Breast epithelium (tissue), 4 donors: ENCODE data around the gene OCA2. TPM values are rescaled to one million over a fixed set of nuclear protein-coding genes. Genes with fewer than 3 reads are reported as not detected.

Source experiments
- DNase-seq, 2 donors: peaks; one replicate each; pipeline ENCODE4 v3.0.0-alpha.2; 2019; ENCODE audit warnings: low spot score in 2 of 2
- H3K27ac ChIP-seq, 2 donors: fragments of 200-600 bp; sonication (generic) in 1 of 2; one replicate each; pipeline ENCODE4 v1.5.1; 2016 to 2019; ENCODE audit warnings: mild to moderate bottlenecking in 1 of 2
- H3K27me3 ChIP-seq, 2 donors: fragments of 200-600 bp; sonication (generic) in 1 of 2; one replicate each; pipeline versions ENCODE4 v1.5.1 to v1.6.0; 2017 to 2019; ENCODE audit warnings: control low read depth in 1 of 2, mild to moderate bottlenecking in 1 of 2
- H3K36me3 ChIP-seq: fragments of 200-600 bp; one replicate; pipeline ENCODE4 v1.5.1; 2019
- H3K4me1 ChIP-seq, 2 donors: fragments of 200-600 bp; sonication (generic); one replicate each; pipeline ENCODE4 v1.5.1; 2016 to 2019; ENCODE audit warnings: control low read depth in 1 of 2
- H3K4me3 ChIP-seq, 3 donors: fragments of 200-600 bp; sonication (generic); 1 replicate in 2 of 3; 2 replicates in 1 of 3; pipeline ENCODE4 v1.5.1; 2016 to 2019; ENCODE audit warnings: mild to moderate bottlenecking in 3 of 3, moderate library complexity in 2 of 3
- H3K9me3 ChIP-seq, 2 donors: fragments of 200-600 bp; sonication (generic) in 1 of 2; one replicate each; pipeline ENCODE4 v1.5.1; 2016 to 2019; ENCODE audit warnings: control low read depth in 1 of 2
- POLR2A ChIP-seq: fragments of 450-650 bp; IDR thresholded peaks from one replicate; pipeline ENCODE4 v1.6.1; 2016; ENCODE audit warnings: antibody characterized with exemption, mild to moderate bottlenecking, moderate library complexity
- POLR2AphosphoS5 ChIP-seq, 3 donors: sonication (generic); formaldehyde crosslinking; IDR thresholded peaks; one replicate each; pipeline ENCODE4 v1.6.1; 2017; ENCODE audit warnings: antibody characterized with exemption in 3 of 3
- intact Hi-C: fragments of 100-400 bp; cut with DNase I; formaldehyde crosslinking; loops from one replicate; pipeline ENCODE4 v1.15.1; 2023; ENCODE audit warnings: low total_unique reads
- total RNA-seq, 3 donors: library from RNA; depleted of rRNA; stranded (reverse); fragments of >200 nt; gene quantifications; one replicate each; pipeline ENCODE4 v1.1.0, GENCODE V29; 2016
- TF ChIP-seq, protein P1 (sequence below), 3 donors: fragments of 450-650 bp; IDR thresholded peaks; one replicate each; pipeline ENCODE4 v1.5.1; 2016 to 2017; ENCODE audit warnings: antibody characterized with exemption in 3 of 3, mild to moderate bottlenecking in 3 of 3, moderate library complexity in 3 of 3

Gene OCA2
- total RNA-seq, 3 donors from 2014 or later: 0.59 to 0.80 (median 0.66) TPM

DNA sequence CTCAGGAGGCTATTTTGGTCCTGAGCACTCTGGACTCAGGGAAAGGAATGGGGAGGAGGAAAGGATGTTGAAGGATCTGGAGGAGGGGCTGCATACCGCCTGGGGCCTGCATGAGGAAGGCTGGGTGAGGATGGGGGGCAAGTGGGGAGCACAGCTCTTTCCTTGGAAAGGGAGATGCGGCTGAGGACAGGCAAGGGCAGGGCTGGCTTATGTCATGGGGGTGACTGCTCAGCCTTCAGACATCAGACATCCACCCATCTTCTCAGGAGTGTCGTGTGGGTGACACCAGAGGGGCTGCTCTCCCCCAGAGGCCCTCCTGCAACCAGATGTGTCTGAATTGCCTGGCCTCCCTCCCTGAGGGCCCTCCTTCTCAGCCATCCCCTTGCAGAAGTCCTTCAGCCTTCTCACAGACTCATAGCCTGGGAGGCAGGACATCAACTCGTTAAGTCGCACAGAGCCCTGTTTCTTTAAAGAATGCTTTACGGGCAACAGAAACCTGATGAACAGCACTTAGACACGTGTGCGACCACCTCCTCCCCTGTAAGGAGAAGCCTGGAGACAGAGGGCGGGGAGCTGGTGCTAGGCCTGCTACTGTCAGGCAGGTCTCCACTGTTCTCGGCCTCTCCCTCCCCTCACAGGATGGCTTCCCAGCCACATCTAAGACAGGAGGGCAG is 252.3 kb downstream of the OCA2 start:
- no peaks in the 10 kb centered on the region for H3K27me3 ChIP-seq
- H3K36me3 ChIP-seq: no peaks in the 10 kb centered on the region
- H3K9me3 ChIP-seq: no peaks in the 10 kb centered on the region
- intact Hi-C loops: no loop called here
- no peak overlapping the region for H3K4me3 ChIP-seq
- TF ChIP-seq POLR2A: no peak
- TF ChIP-seq POLR2AphosphoS5 (IDR thresholded peaks at IDR 0.05): no peak
- no peak for DNase-seq
- H3K4me1 ChIP-seq: no peaks in the 10 kb centered on the region
- H3K27ac ChIP-seq: no peak overlapping the region

DNA sequence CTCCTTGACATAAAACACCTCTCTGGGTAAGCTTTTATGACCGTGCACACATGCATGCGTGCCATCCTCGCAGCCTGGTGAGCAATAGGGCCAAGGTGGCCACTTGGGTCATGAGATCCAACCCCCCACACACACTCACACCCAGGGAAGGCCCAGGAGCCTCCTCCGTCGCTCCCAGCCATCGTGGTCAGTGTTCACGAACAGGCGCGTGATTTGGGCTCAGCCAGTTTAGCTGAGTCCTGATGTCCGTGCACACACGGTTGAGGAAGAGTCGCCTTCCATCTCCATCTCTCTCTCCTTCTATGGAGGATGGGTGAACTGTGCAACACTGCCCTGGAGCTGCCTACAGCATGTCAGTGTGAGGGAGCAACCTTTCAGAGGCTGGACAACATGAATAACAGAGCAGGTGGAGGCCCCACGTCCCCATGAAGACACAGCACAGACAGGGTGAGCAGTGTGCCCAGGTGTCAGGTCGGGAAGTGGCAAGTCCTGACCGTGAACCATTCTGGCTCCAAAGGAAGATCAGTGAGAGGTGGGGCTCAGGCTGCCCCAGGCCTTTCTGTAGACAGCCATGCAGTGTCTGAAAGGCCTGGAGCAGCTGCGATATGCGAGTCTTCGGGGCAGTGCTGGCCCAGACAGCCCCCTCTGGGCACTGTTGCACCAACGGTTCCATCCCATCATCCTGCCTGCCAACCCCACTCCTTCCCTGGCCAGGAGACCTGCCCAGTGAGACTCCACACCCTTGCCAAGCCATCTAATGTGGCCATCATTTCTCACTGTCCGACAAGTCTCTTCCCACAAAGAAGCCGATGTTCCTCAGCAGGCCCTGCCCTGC is 253.4 kb downstream of the OCA2 start:
- H3K27me3 ChIP-seq: no peaks in the 10 kb centered on the region
- no peaks in the 10 kb centered on the region for H3K36me3 ChIP-seq
- intact Hi-C loops: no loop called here
- no peak overlapping the region for H3K27ac ChIP-seq
- TF ChIP-seq POLR2A (no peak), POLR2AphosphoS5 (IDR thresholded peaks at IDR 0.05) (no peak)
- TF ChIP-seq, protein P1, sequence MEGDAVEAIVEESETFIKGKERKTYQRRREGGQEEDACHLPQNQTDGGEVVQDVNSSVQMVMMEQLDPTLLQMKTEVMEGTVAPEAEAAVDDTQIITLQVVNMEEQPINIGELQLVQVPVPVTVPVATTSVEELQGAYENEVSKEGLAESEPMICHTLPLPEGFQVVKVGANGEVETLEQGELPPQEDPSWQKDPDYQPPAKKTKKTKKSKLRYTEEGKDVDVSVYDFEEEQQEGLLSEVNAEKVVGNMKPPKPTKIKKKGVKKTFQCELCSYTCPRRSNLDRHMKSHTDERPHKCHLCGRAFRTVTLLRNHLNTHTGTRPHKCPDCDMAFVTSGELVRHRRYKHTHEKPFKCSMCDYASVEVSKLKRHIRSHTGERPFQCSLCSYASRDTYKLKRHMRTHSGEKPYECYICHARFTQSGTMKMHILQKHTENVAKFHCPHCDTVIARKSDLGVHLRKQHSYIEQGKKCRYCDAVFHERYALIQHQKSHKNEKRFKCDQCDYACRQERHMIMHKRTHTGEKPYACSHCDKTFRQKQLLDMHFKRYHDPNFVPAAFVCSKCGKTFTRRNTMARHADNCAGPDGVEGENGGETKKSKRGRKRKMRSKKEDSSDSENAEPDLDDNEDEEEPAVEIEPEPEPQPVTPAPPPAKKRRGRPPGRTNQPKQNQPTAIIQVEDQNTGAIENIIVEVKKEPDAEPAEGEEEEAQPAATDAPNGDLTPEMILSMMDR (IDR thresholded peaks at IDR 0.05): no peak
- no peak overlapping the region for H3K4me3 ChIP-seq
- no peak for DNase-seq
- H3K9me3 ChIP-seq: no peaks in the 10 kb centered on the region
- no peaks in the 10 kb centered on the region for H3K4me1 ChIP-seq

DNA sequence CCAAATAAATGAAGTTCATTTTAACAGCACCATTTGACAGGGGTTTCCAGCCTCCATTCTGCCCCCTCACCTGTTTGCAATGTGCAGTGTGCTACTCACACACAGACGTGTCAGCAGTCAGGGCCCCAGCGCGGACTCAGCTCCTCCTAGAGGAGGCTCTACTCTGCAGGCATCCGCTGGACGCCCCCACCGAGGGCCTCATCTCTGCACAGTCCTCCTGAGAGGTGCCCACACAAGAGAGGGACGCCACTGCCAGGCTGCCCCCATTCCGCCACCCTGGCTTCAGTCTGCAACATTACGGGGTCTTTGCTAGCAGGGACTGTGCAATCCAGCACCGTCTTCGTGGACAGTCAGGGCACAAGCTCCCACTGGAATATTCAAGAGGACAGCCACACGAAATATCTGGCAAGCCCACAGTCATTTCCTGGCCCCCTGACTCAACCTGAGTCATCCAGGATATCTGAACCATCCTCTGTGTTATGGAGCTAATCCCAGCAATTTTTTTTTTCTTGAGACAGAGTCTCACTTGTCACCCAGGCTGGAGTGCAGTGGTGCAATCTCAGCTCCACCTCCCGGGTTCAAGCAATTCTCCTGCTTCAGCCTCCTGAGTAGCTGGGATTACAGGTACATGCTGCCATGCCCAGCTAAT is 255.0 kb downstream of the OCA2 start:
- intact Hi-C loops: no loop called here
- no peak overlapping the region for H3K4me3 ChIP-seq

DNA sequence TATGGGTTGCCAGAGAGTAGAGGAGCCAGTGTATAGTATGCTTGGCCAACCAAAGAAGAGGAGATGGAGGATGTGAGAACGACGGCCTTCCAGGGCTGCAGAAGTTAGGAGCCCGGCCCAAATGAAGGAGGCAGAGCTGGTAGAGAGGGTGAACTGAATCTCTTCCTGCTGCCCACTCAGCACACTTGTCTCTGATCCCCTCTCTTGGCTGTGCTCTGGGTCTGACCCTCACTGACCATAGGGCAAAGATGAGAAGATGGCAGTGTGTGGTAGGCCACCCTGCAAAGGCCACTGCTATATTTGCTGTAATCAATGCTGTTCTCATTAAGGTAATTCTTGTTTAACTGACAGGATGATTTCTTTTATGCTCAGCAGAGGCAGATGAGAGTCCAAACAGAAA is 256.0 kb downstream of the OCA2 start:
- intact Hi-C loops: no loop called here
- Histone ChIP-seq H3K9me3 (no peaks in the 10 kb centered on the region), H3K27ac (no peak overlapping the region), H3K4me3 (no peak overlapping the region), H3K4me1 (no peaks in the 10 kb centered on the region), H3K36me3 (no peaks in the 10 kb centered on the region), H3K27me3 (no peaks in the 10 kb centered on the region)
- TF ChIP-seq POLR2AphosphoS5 (IDR thresholded peaks at IDR 0.05): no peak
- TF ChIP-seq, protein P1 (IDR thresholded peaks at IDR 0.05): no peak
- no peak for TF ChIP-seq POLR2A
- no peak for DNase-seq

More for the DNA sequence above, 255.0 kb downstream of the OCA2 start:
- Histone ChIP-seq H3K27ac (no peak overlapping the region), H3K9me3 (no peaks in the 10 kb centered on the region), H3K27me3 (no peaks in the 10 kb centered on the region), H3K36me3 (no peaks in the 10 kb centered on the region), H3K4me1 (no peaks in the 10 kb centered on the region)
- TF ChIP-seq POLR2A: no peak
- TF ChIP-seq POLR2AphosphoS5 (IDR thresholded peaks at IDR 0.05): no peak
- TF ChIP-seq, protein P1 (IDR thresholded peaks at IDR 0.05): no peak
- DNase-seq: no peak

DNA sequence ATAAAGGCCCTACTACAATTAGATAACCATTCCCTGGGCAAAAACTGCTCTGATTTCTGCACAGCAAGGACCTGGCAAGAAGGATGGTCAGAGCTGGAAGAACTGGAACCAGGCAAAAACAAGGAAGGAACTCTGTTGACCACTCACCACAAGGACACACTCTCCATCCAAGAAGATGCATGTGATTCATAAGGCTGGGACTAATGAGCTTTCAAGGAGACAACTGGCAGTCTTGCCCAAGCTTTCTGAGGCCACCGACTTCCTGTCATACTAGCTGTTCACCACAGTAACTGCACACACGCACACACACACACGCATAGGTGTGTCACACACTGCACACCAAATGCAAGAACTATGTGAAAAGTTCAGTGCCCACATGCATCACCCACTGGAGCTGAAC is 256.6 kb downstream of the OCA2 start:
- Histone ChIP-seq H3K36me3 (no peaks in the 10 kb centered on the region), H3K27me3 (no peaks in the 10 kb centered on the region), H3K27ac (no peak overlapping the region), H3K9me3 (no peaks in the 10 kb centered on the region), H3K4me1 (no peaks in the 10 kb centered on the region), H3K4me3 (no peak overlapping the region)
- intact Hi-C loops: no loop called here
- TF ChIP-seq POLR2A (no peak), POLR2AphosphoS5 (IDR thresholded peaks at IDR 0.05) (no peak)
- TF ChIP-seq, protein P1 (IDR thresholded peaks at IDR 0.05): no peak
- DNase-seq: no peak
